Measurements from ENCODE around the gene LMF2. TPM values are rescaled to one million over a fixed set of nuclear protein-coding genes. Genes with fewer than 3 reads are reported as not detected.

LMF2 gene
- 65.8 TPM for total RNA-seq
- long read RNA-seq, transcript LMF2-202 (14 exons, 2,582 nt): major isoform, 99 of 199 reads
- long read RNA-seq, partial matches to known transcripts: 52 of 199 reads
- long read RNA-seq, other reads (novel, unspliced or antisense): 48 of 199 reads

- ATAC-seq (peak; percentile 85), DNase-seq (peak; percentile 97)
- Histone ChIP-seq H3K36me3 (peaks cover 26% of the 10 kb centered on the region), H3K27ac (peak within 1 kb of the TSS; percentile 92), H3K4me3 (peak within 1 kb of the TSS; percentile 91), H3K9me3 (no peaks in the 10 kb centered on the region), H3K4me1 (peaks cover 21% of the 10 kb centered on the region), H3K27me3 (no peaks in the 10 kb centered on the region)
- intact Hi-C loops (cut with DNase I): loop anchor here (10.0 kb wide), 1 partner anchor 243 kb away; the partner anchor contains the start of gene MAPK12
- no peak for TF ChIP-seq CTCF (IDR thresholded peaks at IDR 0.05)
Measured at GRCh38 chr22:50507421-50507990, at the start of gene LMF2. LMF2 (minus strand) TSS chr22:50507702; CDS start chr22:50507675, 27 bp downstream.

GRCh38 chr22:50556703-50557102 is 49.2 kb upstream of the LMF2 start:
- intact Hi-C loops (cut with DNase I): no loop called here
- DNase-seq (no peak), ATAC-seq (no peak)
- H3K9me3 ChIP-seq: no peaks in the 10 kb centered on the region
- no peaks in the 10 kb centered on the region for H3K4me1 ChIP-seq
- TF ChIP-seq CTCF (IDR thresholded peaks at IDR 0.05): no peak
- H3K4me3 ChIP-seq: no peak overlapping the region
- no peak overlapping the region for H3K27ac ChIP-seq
- no peaks in the 10 kb centered on the region for H3K27me3 ChIP-seq
- H3K36me3 ChIP-seq: no peaks in the 10 kb centered on the region

GRCh38 chr22:50553310-50553709 is 45.8 kb upstream of the LMF2 start:
- ATAC-seq (no peak), DNase-seq (no peak)
- Histone ChIP-seq H3K27ac (no peak overlapping the region), H3K27me3 (peaks cover 10% of the 10 kb centered on the region), H3K4me1 (peaks cover 8% of the 10 kb centered on the region), H3K9me3 (no peaks in the 10 kb centered on the region), H3K4me3 (no peak overlapping the region), H3K36me3 (no peaks in the 10 kb centered on the region)
- intact Hi-C loops (cut with DNase I): no loop called here
- no peak for TF ChIP-seq CTCF (IDR thresholded peaks at IDR 0.05)

- peaks cover 23% of the 10 kb centered on the region for H3K27me3 ChIP-seq
- intact Hi-C loops (cut with DNase I): no loop called here
- no peaks in the 10 kb centered on the region for H3K36me3 ChIP-seq
- H3K9me3 ChIP-seq: no peaks in the 10 kb centered on the region
- peak; percentile 58 for DNase-seq
- no peak for TF ChIP-seq CTCF (IDR thresholded peaks at IDR 0.05)
- H3K4me3 ChIP-seq: no peak overlapping the region
- peaks cover 11% of the 10 kb centered on the region for H3K4me1 ChIP-seq
- no peak overlapping the region for H3K27ac ChIP-seq
- no peak for ATAC-seq
Measured at GRCh38 chr22:50551160-50551752, 43.8 kb upstream of the LMF2 start.

- no peaks in the 10 kb centered on the region for H3K9me3 ChIP-seq
- H3K36me3 ChIP-seq: no peaks in the 10 kb centered on the region
- ATAC-seq (no peak), DNase-seq (no peak)
- TF ChIP-seq CTCF (IDR thresholded peaks at IDR 0.05): no peak
- peaks cover 11% of the 10 kb centered on the region for H3K4me1 ChIP-seq
- no peak overlapping the region for H3K4me3 ChIP-seq
- intact Hi-C loops (cut with DNase I): no loop called here
- H3K27ac ChIP-seq: no peak overlapping the region
- peaks cover 29% of the 10 kb centered on the region for H3K27me3 ChIP-seq
Measured at GRCh38 chr22:50550395-50550794, 42.9 kb upstream of the LMF2 start.
